Choroid plexus epithelial cell (primary cell): ENCODE measurements around the gene NAPB.

ENCODE experiments used
- DNase-seq: peaks from one replicate; pipeline ENCODE4 v3.0.0-alpha.2; 2010; ENCODE audit warnings: low read depth
- H3K4me3 ChIP-seq: 2 replicates; pipeline ENCODE4 v1.5.1; 2011; ENCODE audit warnings: low read depth, mild to moderate bottlenecking, control low read depth, low read length, moderate library complexity
- TF ChIP-seq, protein P1 (sequence below): conservative IDR thresholded peaks from 2 replicates; pipeline ENCODE4 v1.5.1; 2011; ENCODE audit warnings: low read depth, mild to moderate bottlenecking, control low read depth, inconsistent platforms, low read length, moderate library complexity

Gene NAPB

DNA sequence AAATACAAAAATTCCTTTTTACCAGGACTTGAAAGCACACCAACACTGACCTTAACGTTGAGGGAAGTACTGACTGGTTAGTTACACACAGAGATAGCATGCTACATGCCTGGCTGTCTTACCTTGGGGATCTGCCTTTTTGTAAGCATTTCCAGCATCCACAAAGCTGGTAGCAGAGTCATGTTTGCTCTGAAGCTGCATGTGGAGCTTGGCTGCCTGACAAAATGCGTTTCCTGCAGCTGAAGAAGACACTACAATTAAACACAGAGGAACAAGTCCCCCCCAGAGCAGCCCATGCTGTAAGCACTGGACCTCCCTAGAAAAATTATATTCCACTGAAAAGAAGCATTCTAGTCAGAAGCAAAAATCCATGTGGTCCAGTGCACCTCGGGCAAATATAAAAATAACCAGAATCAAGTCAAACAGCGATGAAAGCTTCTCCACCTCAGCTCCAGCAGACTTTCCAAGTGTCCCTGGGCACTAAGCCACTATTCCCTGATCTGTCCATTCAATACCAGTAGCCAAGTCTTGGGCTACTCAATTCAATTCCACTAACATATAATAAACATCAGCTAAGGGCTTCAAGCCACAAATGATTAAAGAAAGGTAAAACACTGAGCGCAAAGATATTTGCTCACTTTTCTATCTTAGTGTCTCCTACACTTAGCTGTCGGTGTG lies 24.2 kb downstream of the NAPB start:
- TF ChIP-seq, protein P1, sequence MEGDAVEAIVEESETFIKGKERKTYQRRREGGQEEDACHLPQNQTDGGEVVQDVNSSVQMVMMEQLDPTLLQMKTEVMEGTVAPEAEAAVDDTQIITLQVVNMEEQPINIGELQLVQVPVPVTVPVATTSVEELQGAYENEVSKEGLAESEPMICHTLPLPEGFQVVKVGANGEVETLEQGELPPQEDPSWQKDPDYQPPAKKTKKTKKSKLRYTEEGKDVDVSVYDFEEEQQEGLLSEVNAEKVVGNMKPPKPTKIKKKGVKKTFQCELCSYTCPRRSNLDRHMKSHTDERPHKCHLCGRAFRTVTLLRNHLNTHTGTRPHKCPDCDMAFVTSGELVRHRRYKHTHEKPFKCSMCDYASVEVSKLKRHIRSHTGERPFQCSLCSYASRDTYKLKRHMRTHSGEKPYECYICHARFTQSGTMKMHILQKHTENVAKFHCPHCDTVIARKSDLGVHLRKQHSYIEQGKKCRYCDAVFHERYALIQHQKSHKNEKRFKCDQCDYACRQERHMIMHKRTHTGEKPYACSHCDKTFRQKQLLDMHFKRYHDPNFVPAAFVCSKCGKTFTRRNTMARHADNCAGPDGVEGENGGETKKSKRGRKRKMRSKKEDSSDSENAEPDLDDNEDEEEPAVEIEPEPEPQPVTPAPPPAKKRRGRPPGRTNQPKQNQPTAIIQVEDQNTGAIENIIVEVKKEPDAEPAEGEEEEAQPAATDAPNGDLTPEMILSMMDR = no peak
- DNase-seq = peak; percentile 56
- no peak overlapping the region for H3K4me3 ChIP-seq

DNA sequence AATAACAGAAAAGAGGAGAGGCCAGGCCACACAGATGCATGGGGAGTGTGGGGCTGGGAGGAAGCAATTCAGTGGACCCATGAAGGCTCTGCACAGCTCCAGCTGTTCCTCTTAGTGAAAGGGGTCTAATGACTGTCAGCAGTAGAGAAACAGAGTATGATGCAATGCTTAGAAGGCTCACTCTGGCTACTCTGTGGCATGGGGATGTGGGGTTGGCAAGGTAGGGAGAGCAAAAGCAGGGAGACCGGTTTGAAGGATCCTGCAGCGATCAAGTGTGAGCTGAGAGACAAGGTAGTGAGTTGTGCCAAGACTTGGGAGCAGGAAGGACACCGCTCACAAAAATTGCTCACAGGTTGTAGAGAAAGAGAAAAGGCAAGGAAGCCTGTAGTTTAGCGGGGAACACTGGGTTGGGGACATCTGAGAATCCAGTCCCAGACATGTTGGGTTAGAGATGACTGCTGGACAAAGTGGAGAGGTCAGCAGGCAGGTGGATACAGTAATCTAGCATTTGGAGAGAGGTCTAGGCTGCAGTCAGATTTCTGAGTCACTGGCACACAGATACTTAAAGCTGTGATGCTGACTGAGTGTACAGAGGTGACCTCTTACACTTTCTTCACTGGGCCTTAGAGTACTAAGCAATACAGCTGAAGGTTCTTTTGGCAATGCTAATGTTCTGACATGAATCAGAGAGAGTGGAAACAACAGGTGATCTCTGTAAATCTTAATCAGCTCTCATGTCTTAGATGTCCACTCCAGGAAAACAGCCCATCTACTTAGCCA lies 27.1 kb downstream of the NAPB start:
- no peak for DNase-seq
- no peak overlapping the region for H3K4me3 ChIP-seq
- TF ChIP-seq, protein P1 = no peak

DNA sequence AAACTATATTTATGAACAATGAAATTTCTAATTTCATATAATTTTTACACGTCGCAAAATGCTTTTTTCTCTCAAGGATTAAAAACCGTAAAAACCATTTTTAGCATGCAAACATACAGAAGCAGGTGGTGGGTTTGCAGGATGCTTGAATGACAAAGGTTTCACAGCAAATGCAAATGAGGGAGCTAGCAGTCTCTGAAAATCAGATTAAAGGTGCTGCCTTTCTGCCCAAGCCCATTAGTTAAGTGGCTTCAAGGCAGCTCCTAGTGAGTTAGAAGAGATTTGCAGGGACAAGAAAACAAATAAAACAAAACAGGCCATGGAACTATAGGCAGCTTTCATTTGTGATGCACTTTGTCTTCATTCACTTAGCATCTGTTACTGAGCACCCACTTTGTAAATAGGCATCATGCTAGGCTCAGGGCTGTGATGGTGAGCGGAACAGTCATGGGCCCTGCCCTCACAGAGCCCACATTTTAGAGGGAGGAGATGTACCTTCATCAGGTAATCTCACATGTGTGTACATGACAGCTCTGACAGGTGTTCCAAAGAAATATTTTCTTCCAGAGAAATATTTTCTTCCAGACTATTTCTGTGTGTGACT lies 29.5 kb downstream of the NAPB start:
- no peak overlapping the region for H3K4me3 ChIP-seq
- TF ChIP-seq, protein P1 = no peak
- DNase-seq = no peak

DNA sequence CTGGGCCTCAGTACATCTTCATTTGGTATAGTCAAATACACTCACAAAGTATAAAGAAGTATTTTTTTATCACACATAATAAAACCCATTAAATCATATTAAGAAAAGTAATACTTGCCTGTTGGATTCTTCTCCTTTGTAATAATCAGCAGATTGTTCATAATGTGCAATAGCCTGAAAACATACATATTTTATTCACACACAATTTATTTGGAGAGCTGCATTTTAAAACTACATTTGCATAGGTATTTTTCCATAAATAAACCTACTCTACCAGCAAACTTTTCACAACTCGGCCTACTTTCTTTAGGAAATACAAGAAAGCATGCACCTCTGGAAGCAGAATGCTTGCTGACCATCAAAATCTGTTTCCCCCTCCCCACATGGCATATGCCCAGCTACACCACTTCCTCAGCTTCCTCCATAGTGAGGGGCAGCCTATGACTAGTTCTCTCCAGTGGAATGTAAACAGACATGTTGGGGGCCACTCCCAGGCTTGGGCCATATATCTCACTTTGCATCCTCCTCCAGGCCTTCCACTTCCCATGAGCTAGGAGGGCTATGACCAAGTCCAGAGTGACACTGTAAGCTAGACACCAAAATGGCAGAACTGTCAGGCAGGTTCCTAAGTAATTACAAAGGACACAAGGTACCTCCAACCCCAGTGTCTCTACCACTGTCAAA lies 31.1 kb downstream of the NAPB start:
- DNase-seq = no peak
- H3K4me3 ChIP-seq = no peak overlapping the region
- TF ChIP-seq, protein P1 = no peak

DNA sequence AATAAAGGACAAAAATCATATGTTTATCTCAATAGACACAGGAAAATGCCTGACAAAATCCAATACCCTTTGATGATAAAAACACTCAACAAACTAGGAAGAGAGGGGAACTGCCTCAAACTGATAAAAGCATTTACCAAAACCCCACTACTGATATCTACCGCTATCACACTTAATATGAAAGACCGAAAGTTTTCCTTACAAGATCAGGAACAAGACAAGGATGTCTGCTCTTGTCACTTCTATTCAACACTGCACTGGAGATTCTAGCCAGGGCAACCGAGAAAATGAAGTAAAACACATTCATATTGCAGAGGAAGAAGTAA lies 34.2 kb downstream of the NAPB start:
- H3K4me3 ChIP-seq = no peak overlapping the region
- TF ChIP-seq, protein P1 = no peak
- no peak for DNase-seq

DNA sequence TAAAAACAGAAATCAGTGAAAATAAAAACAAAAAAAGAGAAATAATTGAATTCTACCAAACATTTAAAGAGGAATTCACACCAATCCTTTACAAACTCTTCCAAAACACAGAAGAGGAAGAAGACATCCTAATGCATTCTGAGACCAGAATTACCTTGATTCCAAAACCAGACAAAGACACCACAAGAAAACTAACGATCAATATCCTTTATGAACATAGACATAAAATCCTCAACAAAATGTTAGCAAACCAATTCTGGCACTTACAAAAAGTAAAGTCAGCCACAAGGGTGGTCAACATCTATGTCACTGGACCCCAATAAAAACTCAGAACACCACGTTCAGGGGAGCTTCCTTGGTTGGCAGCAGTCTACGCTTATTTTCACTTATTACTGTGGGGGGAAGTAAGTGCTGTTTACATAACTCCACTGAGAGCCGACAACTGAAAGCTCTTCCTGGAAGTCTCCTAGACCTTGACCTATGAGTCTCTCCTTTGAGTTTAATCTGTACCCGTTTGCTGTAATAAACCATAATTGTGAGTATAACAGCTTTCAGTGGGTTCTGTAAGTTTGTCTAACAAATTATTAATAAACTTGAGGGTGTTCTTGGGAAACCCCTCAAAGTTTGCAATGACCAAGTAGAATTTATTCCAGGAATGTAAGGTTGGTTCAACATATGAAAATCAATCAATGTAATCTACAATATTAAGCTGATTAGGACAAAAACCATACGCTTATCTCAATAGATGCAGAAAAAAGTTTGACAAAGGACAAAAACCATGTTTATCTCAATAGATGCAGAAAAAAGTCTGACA lies 34.8 kb downstream of the NAPB start:
- no peak overlapping the region for H3K4me3 ChIP-seq
- TF ChIP-seq, protein P1 = no peak
- no peak for DNase-seq
